MG63 (cell line): ENCODE measurements around the gene MSLN. TPM values are rescaled to one million over a fixed set of nuclear protein-coding genes. Genes with fewer than 3 reads are reported as not detected.
"Not testable (repeated sequence)": the region's sequence is repeated elsewhere in the genome, so short reads cannot be mapped to it uniquely, and the experiment has no call there.

Experiments
- DNase-seq: peaks from one replicate; pipeline ENCODE4 v3.0.0-alpha.2; 2020
- H3K27me3 ChIP-seq: fragments of 250-450 bp; sonication (Bioruptor Pico); 2 replicates; pipeline ENCODE4 v1.5.1; 2020; ENCODE audit warnings: mild to moderate bottlenecking, moderate library complexity
- H3K36me3 ChIP-seq: fragments of 250-450 bp; sonication (Bioruptor Pico); 2 replicates; pipeline ENCODE4 v1.5.1; 2020; ENCODE audit warnings: mild to moderate bottlenecking, moderate library complexity
- H3K4me3 ChIP-seq: fragments of 250-450 bp; sonication (Bioruptor Pico); 2 replicates; pipeline ENCODE4 v1.5.1; 2020; ENCODE audit warnings: mild to moderate bottlenecking, moderate library complexity
- H3K9me3 ChIP-seq: fragments of 250-450 bp; sonication (Bioruptor Pico); 2 replicates; pipeline ENCODE4 v1.5.1; 2020; ENCODE audit warnings: mild to moderate bottlenecking, moderate library complexity
- total RNA-seq: library from RNA; depleted of rRNA; stranded (reverse); fragments of >200 nt; shearing (Covaris generic); gene quantifications from 2 replicates; pipeline ENCODE4 v1.2.3, GENCODE V29; 2014; ENCODE audit warnings: low replicate concordance; rRNA removed

Gene MSLN
- not detected in 2 replicates for total RNA-seq

DNA sequence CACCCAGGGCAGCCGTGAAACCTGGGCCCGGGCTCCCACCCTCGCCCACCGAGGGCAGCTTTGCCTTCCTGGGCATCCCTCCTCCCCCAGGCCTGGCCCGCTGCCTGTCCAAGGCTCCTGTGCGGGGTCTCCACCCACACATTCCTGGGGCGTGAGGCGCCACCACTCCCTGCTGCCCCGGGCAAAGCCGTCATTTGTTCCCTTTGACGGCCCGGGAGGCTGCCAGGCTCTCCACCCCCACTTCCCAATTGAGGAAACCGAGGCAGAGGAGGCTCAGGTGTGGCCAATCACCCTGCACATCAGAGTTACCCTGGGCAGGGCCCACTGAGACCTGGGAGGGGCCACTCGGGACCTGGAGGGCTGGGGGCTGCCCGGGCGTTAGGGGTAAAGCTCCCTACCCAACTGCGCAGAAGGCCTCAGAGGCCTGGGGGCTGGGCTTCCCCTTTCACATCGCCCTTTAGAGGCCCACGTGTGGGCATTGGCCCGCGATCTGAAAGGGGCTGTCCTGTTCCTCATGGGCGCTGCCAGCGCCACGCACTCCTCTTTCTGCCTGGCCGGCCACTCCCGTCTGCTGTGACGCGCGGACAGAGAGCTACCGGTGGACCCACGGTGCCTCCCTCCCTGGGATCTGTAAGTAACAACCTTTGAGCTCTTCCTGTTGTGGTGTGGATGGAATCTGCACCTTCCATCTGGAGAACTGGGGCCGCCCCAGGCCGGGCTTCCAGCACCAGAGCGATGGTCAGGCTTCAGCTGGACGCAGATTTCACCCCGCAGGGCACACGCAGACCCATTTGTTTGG, at the start of gene MSLN:
Gene MSLN, plus strand, starts transcription at position 190 of the 799 bp plus-strand sequence. CDS start 1,947 bp downstream, outside the sequence.
- Histone ChIP-seq H3K27me3 (no peaks in the 10 kb centered on the region), H3K36me3 (no peaks in the 10 kb centered on the region), H3K9me3 (no peaks in the 10 kb centered on the region), H3K4me3 (no peak within 1 kb of the TSS)
- peak; percentile 50 for DNase-seq

DNA sequence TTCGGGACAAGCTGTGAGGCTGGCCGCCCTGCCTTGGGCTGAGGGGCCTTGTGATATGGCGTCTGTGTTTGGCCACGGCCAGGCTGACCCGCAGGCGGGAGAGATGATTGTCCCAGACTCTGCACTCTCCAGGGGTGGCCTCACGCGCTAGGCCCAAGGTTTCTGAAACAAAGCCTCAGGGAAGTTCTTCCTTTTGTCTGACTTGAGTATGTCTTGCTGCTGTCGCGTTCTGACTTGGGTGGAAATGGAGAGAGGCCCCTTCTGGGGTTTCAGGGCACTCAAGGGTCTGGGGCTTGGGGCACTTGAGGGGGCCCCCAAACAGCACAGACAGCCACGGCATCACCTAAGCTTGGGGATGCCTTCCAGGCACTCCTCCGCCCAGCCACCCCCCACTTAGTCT, 49.5 kb upstream of the MSLN start:
- Histone ChIP-seq H3K9me3 (no peaks in the 10 kb centered on the region), H3K4me3 (no peak overlapping the region), H3K27me3 (peaks cover 49% of the 10 kb centered on the region), H3K36me3 (no peaks in the 10 kb centered on the region)
- no peak for DNase-seq

DNA sequence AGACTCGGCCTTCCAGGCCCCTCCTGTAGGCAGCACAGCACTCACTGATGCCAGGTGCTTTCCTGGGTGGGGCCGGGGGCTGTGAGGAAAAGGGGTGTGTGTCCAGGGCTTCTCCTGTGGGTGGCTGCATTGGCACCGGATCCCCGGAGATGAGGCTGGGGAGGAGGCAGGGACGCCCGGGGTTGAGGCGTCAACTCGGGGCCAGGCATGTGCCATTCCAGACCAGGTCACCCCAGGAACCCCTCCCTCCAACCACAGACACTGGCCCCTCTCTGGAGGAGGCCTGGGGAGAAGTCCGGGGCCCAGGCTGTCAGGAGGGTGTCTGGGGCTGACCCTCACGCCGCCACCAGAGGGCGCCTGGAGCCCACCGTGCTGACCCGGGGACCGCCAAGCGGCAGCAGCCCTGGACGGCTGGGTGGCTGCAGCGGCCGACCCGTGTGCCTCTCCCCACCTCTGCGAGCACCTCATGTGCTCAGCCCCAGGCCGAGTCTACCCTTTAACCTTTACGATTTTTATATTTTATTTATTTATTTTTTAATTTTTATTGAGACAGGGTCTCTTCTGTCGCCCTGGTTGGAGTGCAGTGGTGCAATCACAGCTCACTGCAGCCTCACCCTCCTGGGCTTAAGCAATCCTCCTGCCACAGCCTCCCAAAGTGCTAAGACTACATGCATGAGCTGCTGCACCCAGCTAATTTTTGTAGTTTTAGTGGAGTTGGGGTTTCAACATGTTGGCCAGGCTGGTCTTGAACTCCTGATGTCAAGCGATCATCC, 48.8 kb upstream of the MSLN start:
- no peak overlapping the region for H3K4me3 ChIP-seq
- DNase-seq, result peak; percentile 74
- no peaks in the 10 kb centered on the region for H3K9me3 ChIP-seq
- H3K36me3 ChIP-seq, result no peaks in the 10 kb centered on the region
- H3K27me3 ChIP-seq, result peaks cover 43% of the 10 kb centered on the region

DNA sequence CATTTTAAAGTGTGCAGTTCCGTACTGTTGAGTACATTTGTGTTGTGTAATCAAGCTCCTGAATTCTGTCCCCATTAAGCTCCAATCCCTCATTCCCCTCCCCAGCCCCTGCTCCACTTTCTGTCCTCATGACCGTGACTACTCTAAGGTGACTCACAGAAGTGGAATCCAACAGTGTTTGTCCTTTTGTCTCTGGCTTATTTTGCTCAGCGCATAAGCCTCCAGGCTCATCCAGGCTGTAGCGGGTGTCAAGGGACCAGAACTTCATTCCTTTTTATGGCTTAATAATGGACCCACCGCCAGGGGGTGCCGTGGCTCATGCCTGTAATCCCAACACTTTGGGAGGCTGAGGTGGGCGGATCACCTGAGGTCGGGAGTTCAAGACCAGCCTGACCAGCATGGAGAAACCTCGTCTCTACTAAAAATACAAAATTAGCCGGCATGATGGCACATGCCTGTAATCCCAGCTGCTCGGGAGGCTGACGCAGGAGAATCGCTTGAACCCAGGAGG, 47.7 kb upstream of the MSLN start:
- not testable (repeated sequence) for H3K4me3 ChIP-seq, H3K36me3 ChIP-seq, H3K9me3 ChIP-seq
- peak; percentile 75 for DNase-seq
- H3K27me3 ChIP-seq, result peaks cover 36% of the 10 kb centered on the region

DNA sequence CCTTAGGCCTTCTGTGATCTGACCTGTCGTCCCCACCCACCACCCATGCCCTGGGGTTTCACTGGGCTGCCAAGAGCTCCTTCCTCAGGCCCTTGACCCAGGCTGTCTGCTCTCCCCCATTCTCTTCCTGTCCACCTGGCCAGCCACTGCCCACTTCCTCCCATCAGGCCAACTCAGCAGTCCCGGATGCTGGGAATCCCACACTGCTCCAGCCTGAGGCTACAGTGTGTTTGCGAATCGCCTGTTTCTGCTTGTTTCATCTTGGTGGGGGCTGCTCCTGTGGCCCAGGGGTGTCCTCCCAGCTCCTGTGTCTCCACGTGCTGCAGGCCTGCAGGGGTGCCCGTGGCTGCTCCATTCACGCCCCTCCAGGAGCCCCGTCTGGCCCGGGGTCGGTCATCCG, 46.5 kb upstream of the MSLN start:
- H3K36me3 ChIP-seq, result no peaks in the 10 kb centered on the region
- DNase-seq, result no peak
- H3K4me3 ChIP-seq, result no peak overlapping the region
- no peaks in the 10 kb centered on the region for H3K9me3 ChIP-seq
- H3K27me3 ChIP-seq, result peaks cover 23% of the 10 kb centered on the region

DNA sequence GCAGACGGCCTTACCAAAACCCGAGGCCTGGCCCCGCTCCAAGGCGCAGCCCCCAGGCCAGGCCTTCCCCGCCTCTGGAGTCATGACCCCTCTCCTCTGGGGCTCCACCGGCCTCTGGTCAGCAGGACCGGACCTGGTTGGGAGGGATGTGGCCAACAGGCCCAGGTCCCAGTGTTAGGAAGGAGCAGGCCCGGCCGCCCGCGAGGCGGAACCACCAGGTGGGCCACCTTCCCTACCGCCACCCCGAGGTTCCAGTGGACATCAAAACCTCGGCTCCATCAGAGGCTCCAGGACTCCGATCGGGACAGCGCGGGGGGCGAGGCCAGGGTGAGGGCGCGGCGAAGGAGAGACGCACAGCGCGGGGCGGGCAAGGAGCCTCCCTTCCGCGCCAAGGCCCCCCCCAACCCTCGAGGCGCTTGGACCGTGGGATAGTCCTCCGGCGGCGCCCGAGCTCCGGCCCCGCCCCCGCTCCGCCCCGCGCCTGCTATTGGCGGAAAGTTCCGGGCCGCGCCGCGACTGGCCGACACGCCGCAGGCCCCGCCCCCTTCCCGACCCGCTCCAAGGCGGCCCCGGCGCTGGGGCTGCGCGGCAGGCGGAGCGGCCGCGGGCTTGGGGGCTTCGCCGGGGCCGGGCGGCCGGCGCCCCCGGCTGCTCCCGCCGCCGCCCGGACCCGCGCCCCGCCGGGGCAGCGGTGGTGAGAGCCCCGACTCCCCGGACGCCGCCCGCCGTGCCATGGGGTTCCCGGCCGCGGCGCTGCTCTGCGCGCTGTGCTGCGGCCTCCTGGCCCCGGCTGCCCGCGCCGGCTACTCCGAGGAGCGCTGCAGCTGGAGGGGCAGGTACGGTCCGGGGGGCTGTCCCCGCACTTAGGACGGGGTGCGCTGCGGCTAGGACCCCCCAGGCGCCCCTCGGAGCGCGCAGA, 45.7 kb upstream of the MSLN start, which contains the start of gene METRN:
Gene METRN, plus strand, starts transcription at position 561 of the 919 bp plus-strand sequence. Its CDS starts 172 bp downstream, at position 733.
- Histone ChIP-seq H3K36me3 (no peaks in the 10 kb centered on the region), H3K9me3 (no peaks in the 10 kb centered on the region), H3K4me3 (peak within 1 kb of the TSS; percentile 48), H3K27me3 (peaks cover 16% of the 10 kb centered on the region)
- DNase-seq, result peak; percentile 92

DNA sequence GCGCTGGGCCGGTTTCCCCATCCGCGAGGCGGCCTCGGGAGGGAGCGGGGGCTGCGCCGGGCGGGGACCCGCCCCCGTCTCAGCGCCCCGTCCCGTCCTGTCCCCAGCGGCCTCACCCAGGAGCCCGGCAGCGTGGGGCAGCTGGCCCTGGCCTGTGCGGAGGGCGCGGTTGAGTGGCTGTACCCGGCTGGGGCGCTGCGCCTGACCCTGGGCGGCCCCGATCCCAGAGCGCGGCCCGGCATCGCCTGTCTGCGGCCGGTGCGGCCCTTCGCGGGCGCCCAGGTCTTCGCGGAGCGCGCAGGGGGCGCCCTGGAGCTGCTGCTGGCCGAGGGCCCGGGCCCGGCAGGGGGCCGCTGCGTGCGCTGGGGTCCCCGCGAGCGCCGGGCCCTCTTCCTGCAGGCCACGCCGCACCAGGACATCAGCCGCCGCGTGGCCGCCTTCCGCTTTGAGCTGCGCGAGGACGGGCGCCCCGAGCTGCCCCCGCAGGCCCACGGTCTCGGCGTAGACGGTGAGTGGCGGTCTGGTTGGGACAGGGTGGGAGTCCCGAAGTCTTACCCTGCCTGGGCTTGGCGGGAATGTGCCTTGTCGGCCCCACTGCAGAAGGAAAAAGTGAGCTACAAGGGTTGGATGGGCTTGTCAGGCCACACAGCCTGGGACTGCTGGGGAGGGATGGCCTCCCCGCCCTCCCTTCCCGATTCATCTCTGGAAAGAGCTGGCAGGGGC, 44.9 kb upstream of the MSLN start:
- DNase-seq, result no peak
- H3K27me3 ChIP-seq, result peaks cover 7% of the 10 kb centered on the region
- no peaks in the 10 kb centered on the region for H3K9me3 ChIP-seq
- H3K4me3 ChIP-seq, result peak overlapping the region; percentile 48
- H3K36me3 ChIP-seq, result no peaks in the 10 kb centered on the region

DNA sequence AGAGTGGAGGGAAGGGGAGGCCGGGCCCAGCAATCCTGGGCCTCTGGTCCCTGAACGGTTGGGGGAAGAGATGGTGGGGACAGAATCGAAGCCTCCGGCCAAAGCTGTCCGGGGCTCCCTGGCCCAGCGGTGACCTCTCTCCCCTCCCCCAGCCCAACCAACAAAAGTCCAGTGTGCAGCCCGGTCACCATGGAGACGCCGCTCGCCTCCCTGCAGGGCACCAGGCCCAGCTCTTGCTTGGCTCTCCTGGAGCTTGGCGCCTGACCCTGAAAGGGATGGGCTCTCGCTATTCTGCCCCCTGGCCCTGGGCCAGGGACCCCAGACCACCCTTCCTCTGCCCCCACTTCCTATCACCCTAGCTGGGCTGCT, 44.4 kb upstream of the MSLN start:
- peak; percentile 55 for DNase-seq
- Histone ChIP-seq H3K4me3 (peak overlapping the region; percentile 19), H3K36me3 (no peaks in the 10 kb centered on the region)

DNA sequence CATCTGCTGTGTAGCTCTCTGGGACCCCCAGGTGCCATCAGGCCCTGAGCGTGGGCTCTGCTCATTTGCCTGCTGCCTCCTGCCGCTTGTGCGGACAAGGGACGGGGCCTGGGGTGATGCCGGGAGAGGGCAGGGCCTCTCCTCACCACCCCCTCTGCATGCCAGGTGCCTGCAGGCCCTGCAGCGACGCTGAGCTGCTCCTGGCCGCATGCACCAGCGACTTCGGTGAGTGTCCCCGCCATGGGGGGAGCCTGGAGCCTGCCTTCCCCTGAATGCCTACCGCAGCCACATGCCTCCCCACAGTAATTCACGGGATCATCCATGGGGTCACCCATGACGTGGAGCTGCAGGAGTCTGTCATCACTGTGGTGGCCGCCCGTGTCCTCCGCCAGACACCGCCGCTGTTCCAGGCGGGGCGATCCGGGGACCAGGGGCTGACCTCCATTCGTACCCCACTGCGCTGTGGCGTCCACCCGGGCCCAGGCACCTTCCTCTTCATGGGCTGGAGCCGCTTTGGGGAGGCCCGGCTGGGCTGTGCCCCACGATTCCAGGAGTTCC, 43.7 kb upstream of the MSLN start:
- no peaks in the 10 kb centered on the region for H3K27me3 ChIP-seq
- no peaks in the 10 kb centered on the region for H3K9me3 ChIP-seq
- DNase-seq, result no peak
- no peaks in the 10 kb centered on the region; the same call in 1 of the 2 replicates for H3K36me3 ChIP-seq
- no peak overlapping the region for H3K4me3 ChIP-seq

More for the DNA sequence above, 44.4 kb upstream of the MSLN start:
- H3K9me3 ChIP-seq, result no peaks in the 10 kb centered on the region
- peaks cover 3% of the 10 kb centered on the region for H3K27me3 ChIP-seq

DNA sequence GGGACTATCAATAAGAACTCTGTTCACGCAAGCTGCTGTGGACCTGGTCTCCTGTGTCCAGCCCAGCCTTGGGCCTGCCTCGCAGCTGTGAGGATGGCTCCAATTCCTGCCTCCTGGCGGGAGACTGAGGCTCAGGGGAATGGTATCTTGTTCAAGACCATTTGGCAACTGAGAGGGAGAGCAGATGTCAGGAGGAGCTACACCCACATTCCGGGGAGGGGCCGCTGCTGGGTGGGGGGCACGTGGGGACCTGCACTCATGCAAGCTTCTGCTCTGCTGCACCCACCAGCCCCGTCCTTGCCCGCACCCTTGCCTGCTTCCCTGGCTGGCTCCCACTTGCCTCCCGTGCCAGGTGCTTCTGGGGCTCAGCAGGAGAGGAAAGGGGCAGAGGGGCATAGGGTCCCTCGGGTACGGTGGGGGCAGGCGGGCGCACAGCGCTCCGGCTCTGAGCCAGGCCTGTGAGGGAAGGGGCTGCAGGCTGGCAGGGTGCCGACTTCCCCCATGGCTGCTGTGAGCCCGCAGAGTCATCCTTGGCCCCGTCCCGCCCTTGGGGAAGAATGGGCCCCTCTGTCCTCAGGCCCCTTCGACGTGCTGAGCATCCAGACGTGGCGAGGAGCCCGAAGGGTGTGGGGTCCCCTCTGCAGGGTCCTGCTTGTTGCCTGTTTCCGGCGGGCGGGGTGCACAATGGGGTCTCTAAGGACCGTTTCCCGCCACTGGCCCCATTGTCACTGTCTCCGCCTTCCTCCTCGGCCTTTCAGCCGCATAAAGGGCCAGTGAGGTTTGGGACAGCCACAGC, 42.9 kb upstream of the MSLN start:
- H3K4me3 ChIP-seq, result no peak overlapping the region
- peaks cover under 1% of the 10 kb centered on the region; the same call in 1 of the 2 replicates for H3K36me3 ChIP-seq
- H3K9me3 ChIP-seq, result no peaks in the 10 kb centered on the region
- DNase-seq, result no peak
- no peaks in the 10 kb centered on the region for H3K27me3 ChIP-seq

DNA sequence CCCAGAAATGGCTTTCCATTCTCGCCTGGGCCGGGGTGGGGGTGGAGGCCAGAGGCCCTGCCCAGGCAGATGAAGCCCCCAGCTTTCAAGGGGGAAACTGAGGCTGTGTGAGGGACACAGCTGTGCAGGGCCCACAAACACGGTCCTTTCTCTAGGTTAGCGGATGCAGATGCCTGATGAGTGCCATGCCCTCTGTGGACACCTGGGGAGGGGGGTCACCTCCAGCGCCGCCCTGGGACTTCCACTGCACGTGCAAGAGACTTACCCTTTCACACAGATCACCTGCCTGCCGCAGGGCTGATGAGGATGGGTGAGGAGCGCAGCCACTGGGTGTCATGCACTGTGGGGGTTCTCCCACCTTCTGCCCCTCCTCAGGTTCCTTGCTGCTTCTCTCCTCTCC, 42.1 kb upstream of the MSLN start:
- Histone ChIP-seq H3K4me3 (no peak overlapping the region), H3K9me3 (no peaks in the 10 kb centered on the region), H3K36me3 (peaks cover 4% of the 10 kb centered on the region; the same call in 1 of the 2 replicates), H3K27me3 (no peaks in the 10 kb centered on the region)
- DNase-seq, result no peak

DNA sequence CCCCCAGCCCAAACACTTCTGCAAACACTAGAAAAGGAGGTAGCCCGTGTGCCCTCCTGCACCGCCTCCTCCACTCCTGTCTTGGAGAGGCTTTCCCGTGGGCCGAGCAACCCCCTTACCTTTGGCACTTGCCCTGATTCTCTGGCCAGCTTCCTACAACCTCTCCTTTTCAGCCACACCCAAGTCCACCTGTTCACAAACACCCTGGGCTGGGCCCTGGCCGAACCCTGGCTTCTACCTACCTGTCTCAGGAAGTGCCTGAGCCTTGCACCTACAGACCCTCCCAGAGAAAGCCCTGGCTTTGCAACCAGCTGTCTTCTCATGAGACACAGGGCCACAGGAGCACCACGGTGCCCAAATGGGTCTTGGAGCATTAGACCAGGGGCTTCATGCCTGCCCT, 41.6 kb upstream of the MSLN start:
- DNase-seq, result no peak
- no peaks in the 10 kb centered on the region for H3K9me3 ChIP-seq
- peaks cover 4% of the 10 kb centered on the region; the same call in 1 of the 2 replicates for H3K36me3 ChIP-seq
- H3K27me3 ChIP-seq, result no peaks in the 10 kb centered on the region
- H3K4me3 ChIP-seq, result no peak overlapping the region

DNA sequence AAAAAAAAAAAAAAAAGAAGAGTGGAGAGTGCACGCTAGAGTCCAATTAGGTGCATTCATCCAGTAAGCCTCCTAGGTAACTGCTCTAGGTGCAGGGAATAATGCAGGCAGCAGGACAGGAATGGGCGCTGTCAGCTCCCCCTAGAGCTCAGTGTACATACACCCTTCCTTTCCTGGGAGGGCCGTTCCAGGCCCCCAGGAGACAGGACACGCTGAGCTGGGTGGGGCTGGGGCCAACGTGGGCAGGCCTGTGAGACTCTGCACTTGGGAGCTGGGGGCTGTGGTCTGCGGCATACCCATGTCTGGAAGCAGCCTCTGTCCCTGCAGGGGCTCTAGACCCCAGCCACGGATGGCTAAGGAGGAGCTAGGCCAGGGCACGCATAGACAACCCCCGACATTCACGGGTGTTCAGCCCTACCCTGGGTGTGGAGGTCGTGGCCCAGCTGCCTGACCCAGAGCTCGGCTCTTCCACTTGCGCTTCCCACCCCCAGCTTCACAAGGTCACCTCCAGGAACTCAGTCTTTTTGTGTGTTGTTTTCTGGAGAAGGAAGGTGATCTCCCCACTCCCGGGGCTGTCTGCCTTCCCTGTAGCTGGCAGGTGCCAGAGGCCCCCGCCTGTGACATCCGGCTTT, 40.6 kb upstream of the MSLN start:
- H3K4me3 ChIP-seq, result peak overlapping the region; percentile 99
- H3K27me3 ChIP-seq, result no peaks in the 10 kb centered on the region
- peak; percentile 43 for DNase-seq
- peaks cover 4% of the 10 kb centered on the region; the same call in 1 of the 2 replicates for H3K36me3 ChIP-seq
- no peaks in the 10 kb centered on the region for H3K9me3 ChIP-seq

DNA sequence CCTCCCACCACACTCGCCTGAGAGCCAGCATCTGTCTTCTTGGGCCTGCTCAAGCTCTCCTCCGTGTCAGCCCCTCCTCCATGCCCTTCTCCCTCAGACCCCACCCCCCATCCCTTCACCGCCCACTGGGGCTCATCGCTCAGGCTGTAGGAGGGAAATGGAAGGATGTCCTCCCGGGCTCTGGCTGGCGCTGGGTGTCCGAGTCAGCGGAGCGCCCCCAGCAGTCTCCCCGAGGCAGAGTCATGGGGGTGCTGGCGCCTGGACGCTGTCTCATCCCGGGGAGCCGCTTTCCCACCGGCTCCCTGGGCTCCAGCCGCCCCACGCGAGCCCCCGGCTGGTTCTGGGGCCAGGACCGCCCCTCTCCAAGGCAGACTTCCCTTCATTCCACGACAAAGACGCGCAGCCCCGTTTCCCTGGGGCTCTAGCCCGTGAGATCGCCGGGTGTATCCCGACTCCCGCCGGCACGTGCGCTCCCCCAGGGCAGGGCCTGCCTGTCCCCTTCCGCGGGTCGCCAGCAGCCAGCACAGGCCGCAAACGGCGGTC, 40.0 kb upstream of the MSLN start:
- peak; percentile 72 for DNase-seq
- Histone ChIP-seq H3K9me3 (no peaks in the 10 kb centered on the region), H3K36me3 (peaks cover 4% of the 10 kb centered on the region; the same call in 1 of the 2 replicates), H3K27me3 (no peaks in the 10 kb centered on the region), H3K4me3 (peak overlapping the region; percentile 99)
